DMS153 treated with DMSO at 0.1 percent for 48 hours (cell line): ENCODE measurements around the gene PAQR7.
"Not testable (repeated sequence)": the region's sequence is repeated elsewhere in the genome, so short reads cannot be mapped to it uniquely, and the experiment has no call there.

Experiments used
- DNase-seq: peaks from one replicate; lab custom pipeline; 2025; ENCODE audit not compliant: unreplicated experiment; lab: John Stamatoyannopoulos, UW

PAQR7 gene

GRCh38 chr1:25848531-25848930 is 27.0 kb downstream of the PAQR7 start:
- DNase-seq: no peak

- DNase-seq: no peak
These were observed 27.6 kb downstream of the PAQR7 start for GRCh38 chr1:25847929-25848328.

GRCh38 chr1:25845664-25846063 is 29.8 kb downstream of the PAQR7 start:
- DNase-seq: no peak

- DNase-seq: no peak
These were observed 30.8 kb downstream of the PAQR7 start for GRCh38 chr1:25844536-25845337.

GRCh38 chr1:25843483-25843882 is 32.0 kb downstream of the PAQR7 start:
- DNase-seq: no peak

- DNase-seq: not testable (repeated sequence)
These were observed 35.7 kb downstream of the PAQR7 start for GRCh38 chr1:25839808-25840207.

- DNase-seq: peak; percentile 64
These were observed 38.1 kb downstream of the PAQR7 start for GRCh38 chr1:25837262-25837875.

- DNase-seq: no peak
These were observed 38.8 kb downstream of the PAQR7 start for GRCh38 chr1:25836695-25837094.

- DNase-seq: no peak
These were observed 40.6 kb downstream of the PAQR7 start for GRCh38 chr1:25834894-25835293.

GRCh38 chr1:25833158-25833557 is 42.4 kb downstream of the PAQR7 start:
- no peak for DNase-seq

- DNase-seq: no peak
These were observed 43.0 kb downstream of the PAQR7 start for GRCh38 chr1:25832336-25833037.

- no peak for DNase-seq
These were observed 43.8 kb downstream of the PAQR7 start for GRCh38 chr1:25831569-25832196.

GRCh38 chr1:25829046-25829445 is 46.5 kb downstream of the PAQR7 start:
- no peak for DNase-seq

- no peak for DNase-seq
These were observed 47.0 kb downstream of the PAQR7 start for GRCh38 chr1:25828491-25828890.

GRCh38 chr1:25826571-25826970 is 48.9 kb downstream of the PAQR7 start:
- DNase-seq: no peak

GRCh38 chr1:25825605-25826004 is 49.9 kb downstream of the PAQR7 start:
- DNase-seq: no peak

- no peak for DNase-seq
These were observed 53.8 kb downstream of the PAQR7 start for GRCh38 chr1:25821630-25822091.

- no peak for DNase-seq
These were observed 54.4 kb downstream of the PAQR7 start for GRCh38 chr1:25821112-25821476.

GRCh38 chr1:25820247-25821111 is 55.0 kb downstream of the PAQR7 start:
- DNase-seq: peak; percentile 70

GRCh38 chr1:25819491-25820246 is 55.8 kb downstream of the PAQR7 start, which contains the start of gene MTFR1L:
TSS of gene MTFR1L (plus strand) at chr1:25819954. CDS start at chr1:25823105, 3,151 bp downstream.
- DNase-seq: peak; percentile 80
